K562 (cell line): ENCODE results near the gene HJV. TPM values are rescaled to one million over a fixed set of nuclear protein-coding genes. Genes with fewer than 3 reads are reported as not detected.

Source experiments
- CBFB ChIP-seq: sonication (generic); formaldehyde crosslinking; IDR thresholded peaks from 2 replicates; pipeline ENCODE4 v1.4.0; 2020; ENCODE audit warnings: mild to moderate bottlenecking, missing genetic modification reagents
- CGGBP1 ChIP-seq: fragments of 250-450 bp; sonication (Bioruptor Pico); IDR thresholded peaks from 2 replicates; pipeline ENCODE4 v1.9.0; 2021; ENCODE audit warnings: mild to moderate bottlenecking
- CREM ChIP-seq: IDR thresholded peaks from 2 replicates; pipeline ENCODE4 v1.6.1; 2014; ENCODE audit warnings: antibody characterized with exemption, low read depth
- EP300 ChIP-seq: IDR thresholded peaks from 2 replicates; pipeline ENCODE4 v1.6.1; 2012; ENCODE audit warnings: low read length, improper control_type of control experiment
- ETV1 ChIP-seq: fragments of 450-650 bp; conservative IDR thresholded peaks from 2 replicates; pipeline ENCODE4 v1.6.1; 2016; ENCODE audit warnings: missing genetic modification characterization, control low read depth, low read depth, missing compliant biosample characterization
- ETV5 ChIP-seq: sonication (generic); formaldehyde crosslinking; IDR thresholded peaks from 2 replicates; pipeline ENCODE4 v1.4.0; 2020; ENCODE audit warnings: low read depth, mild to moderate bottlenecking, missing genetic modification reagents
- FOXM1 ChIP-seq, 2 experiments: fragments of 450-650 bp in 1 of 2; sonication (generic) in 1 of 2; formaldehyde crosslinking in 1 of 2; IDR thresholded peaks; 2 replicates each; pipeline versions ENCODE4 v1.6.1 to v1.9.0; 2017 to 2022; ENCODE audit warnings: low read depth in 2 of 2, mild to moderate bottlenecking in 2 of 2, missing genetic modification reagents in 1 of 2, moderate library complexity in 1 of 2
- GABPA ChIP-seq: fragments of 200-800 bp; sonication (Bioruptor generic); conservative IDR thresholded peaks from 2 replicates; pipeline ENCODE4 v1.6.1; 2016; ENCODE audit warnings: low read depth, missing genetic modification characterization, missing compliant biosample characterization
- GATAD2B ChIP-seq: fragments of 450-650 bp; IDR thresholded peaks from 2 replicates; pipeline ENCODE4 v1.6.1; 2017; ENCODE audit warnings: mild to moderate bottlenecking, borderline replicate concordance
- HDAC1 ChIP-seq, 2 experiments: fragments of 450-650 bp; IDR thresholded peaks; 2 replicates each; pipeline ENCODE4 v1.6.1; 2016 to 2017; ENCODE audit warnings: inconsistent platforms in 1 of 2, mild to moderate bottlenecking in 1 of 2, moderate library complexity in 1 of 2
- HDAC8 ChIP-seq: fragments of 450-650 bp; IDR thresholded peaks from 2 replicates; pipeline ENCODE4 v1.6.1; 2016; ENCODE audit warnings: mild to moderate bottlenecking, missing genetic modification characterization, moderate library complexity, missing compliant biosample characterization
- PHF20 ChIP-seq: fragments of 450-650 bp; IDR thresholded peaks from 2 replicates; pipeline ENCODE4 v1.6.1; 2018; ENCODE audit not compliant: partially characterized antibody
- SMARCA4 ChIP-seq: fragments of 450-650 bp; IDR thresholded peaks from 2 replicates; pipeline ENCODE4 v1.6.1; 2016
- SMARCC2 ChIP-seq: fragments of 450-650 bp; IDR thresholded peaks from 2 replicates; pipeline ENCODE4 v1.6.1; 2017; ENCODE audit warnings: antibody characterized with exemption, moderate library complexity, mild to moderate bottlenecking, low read depth
- ZBTB7A ChIP-seq: IDR thresholded peaks from 2 replicates; pipeline ENCODE4 v1.6.1; 2011; ENCODE audit warnings: low read depth, mild to moderate bottlenecking, low read length, moderate library complexity, borderline replicate concordance; ENCODE audit not compliant: control insufficient read depth
- ZFP36 ChIP-seq: fragments of 150-350 bp; IDR thresholded peaks from 2 replicates; pipeline ENCODE4 v1.6.1; 2018; ENCODE audit warnings: low read length, low read depth; ENCODE audit not compliant: partially characterized antibody
- ZNF24 ChIP-seq: fragments of 450-650 bp; IDR thresholded peaks from 2 replicates; pipeline ENCODE4 v1.6.1; 2016
- ZNF592 ChIP-seq: fragments of 450-650 bp; IDR thresholded peaks from 2 replicates; pipeline ENCODE4 v1.6.1; 2017; ENCODE audit warnings: antibody characterized with exemption, mild to moderate bottlenecking
- polyA plus RNA-seq, 8 experiments: library from polyadenylated mRNA; depleted of rRNA in 4 of 8; stranded (reverse) in 5 of 8; unstranded in 3 of 8; fragments of >200 nt; fragmentation: Nextera tagmentation in 2 of 8; fragmentation: Illumina TruSeq in 1 of 8; extraction: Ambion mirVana in 2 of 8; extraction: Trizol in 1 of 8; gene quantifications; 2 replicates each; pipeline versions ENCODE4 v1.2.1 to v1.2.3, GENCODE V29; 2011 to 2014; ENCODE audit warnings: inconsistent platforms in 1 of 8, missing spikeins in 1 of 8
- total RNA-seq, 7 experiments: library from RNA; depleted of rRNA in 6 of 7; stranded (reverse); fragments of >200 nt in 6 of 7; fragmentation: Illumina TruSeq in 2 of 7; extraction: Trizol in 2 of 7; gene quantifications; 2 replicates each; pipeline versions ENCODE4 v1.2.1 to v1.2.3, GENCODE V29; 2011 to 2021; ENCODE audit warnings: low replicate concordance in 1 of 7
- TF ChIP-seq, protein P1 (sequence below): fragments of 450-650 bp; formaldehyde crosslinking; conservative IDR thresholded peaks from 2 replicates; pipeline ENCODE4 v1.4.0; 2022; ENCODE audit warnings: mild to moderate bottlenecking, missing genetic modification characterization
- TF ChIP-seq, protein P2 (sequence below): fragments of 250-450 bp; sonication (Bioruptor Pico); IDR thresholded peaks from 2 replicates; pipeline ENCODE4 v1.5.0; 2020; ENCODE audit warnings: mild to moderate bottlenecking, borderline replicate concordance

Gene HJV
- total and polyA plus RNA-seq, 9 of the 15 experiments (the other 6 are each of a cell fraction or from before 2014, with no cell fraction given) = 1.0 to 6.6 (median 2.4) TPM

GRCh38 chr1:145997016-145997717, 24.4 kb downstream of the HJV start (continued):
- TF ChIP-seq ETV1 (tag) (peak; percentile 90), FOXM1 (IDR thresholded peaks at IDR 0.05; ENCODE audit: low read depth) (no peak), FOXM1 (CRISPR knock-in tag; IDR thresholded peaks at IDR 0.05; ENCODE audit: low read depth) (0 out of 2 replicates have a peak, but pooled peaks have one; percentile 23), ZNF592 (peak; percentile 76; the same call in 1 of the 2 replicates), EP300 (peak; percentile 52; the same call in 1 of the 2 replicates), HDAC8 (tag) (0 out of 2 replicates have a peak, but pooled peaks have one; percentile 14), CGGBP1 (CRISPR knock-in tag) (0 out of 2 replicates have a peak, but pooled peaks have one; percentile 7), SMARCC2 (0 out of 2 replicates have a peak, but pooled peaks have one; percentile 41), ZBTB7A (peak; percentile 73), SMARCA4 (peak; percentile 80), ZNF24 (no peak), CREM (0 out of 2 replicates have a peak, but pooled peaks have one; percentile 35), PHF20 (no peak), ETV5 (CRISPR knock-in tag) (peak; percentile 70), ZFP36 (peak; percentile 17), HDAC1 (IDR thresholded peaks at IDR 0.05) (peak in 1 of 2 experiments; percentile 48; a peak in 1 of 4 replicates), GABPA (tag) (peak; percentile 73), GATAD2B (peak; percentile 73), CBFB (CRISPR knock-in tag) (no peak)
- TF ChIP-seq, protein P1, sequence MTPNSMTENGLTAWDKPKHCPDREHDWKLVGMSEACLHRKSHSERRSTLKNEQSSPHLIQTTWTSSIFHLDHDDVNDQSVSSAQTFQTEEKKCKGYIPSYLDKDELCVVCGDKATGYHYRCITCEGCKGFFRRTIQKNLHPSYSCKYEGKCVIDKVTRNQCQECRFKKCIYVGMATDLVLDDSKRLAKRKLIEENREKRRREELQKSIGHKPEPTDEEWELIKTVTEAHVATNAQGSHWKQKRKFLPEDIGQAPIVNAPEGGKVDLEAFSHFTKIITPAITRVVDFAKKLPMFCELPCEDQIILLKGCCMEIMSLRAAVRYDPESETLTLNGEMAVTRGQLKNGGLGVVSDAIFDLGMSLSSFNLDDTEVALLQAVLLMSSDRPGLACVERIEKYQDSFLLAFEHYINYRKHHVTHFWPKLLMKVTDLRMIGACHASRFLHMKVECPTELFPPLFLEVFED (CRISPR knock-in tag) = 0 out of 2 replicates have a peak, but pooled peaks have one; percentile 9
- TF ChIP-seq, protein P2, sequence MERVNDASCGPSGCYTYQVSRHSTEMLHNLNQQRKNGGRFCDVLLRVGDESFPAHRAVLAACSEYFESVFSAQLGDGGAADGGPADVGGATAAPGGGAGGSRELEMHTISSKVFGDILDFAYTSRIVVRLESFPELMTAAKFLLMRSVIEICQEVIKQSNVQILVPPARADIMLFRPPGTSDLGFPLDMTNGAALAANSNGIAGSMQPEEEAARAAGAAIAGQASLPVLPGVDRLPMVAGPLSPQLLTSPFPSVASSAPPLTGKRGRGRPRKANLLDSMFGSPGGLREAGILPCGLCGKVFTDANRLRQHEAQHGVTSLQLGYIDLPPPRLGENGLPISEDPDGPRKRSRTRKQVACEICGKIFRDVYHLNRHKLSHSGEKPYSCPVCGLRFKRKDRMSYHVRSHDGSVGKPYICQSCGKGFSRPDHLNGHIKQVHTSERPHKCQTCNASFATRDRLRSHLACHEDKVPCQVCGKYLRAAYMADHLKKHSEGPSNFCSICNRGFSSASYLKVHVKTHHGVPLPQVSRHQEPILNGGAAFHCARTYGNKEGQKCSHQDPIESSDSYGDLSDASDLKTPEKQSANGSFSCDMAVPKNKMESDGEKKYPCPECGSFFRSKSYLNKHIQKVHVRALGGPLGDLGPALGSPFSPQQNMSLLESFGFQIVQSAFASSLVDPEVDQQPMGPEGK (CRISPR knock-in tag) = 0 out of 2 replicates have a peak, but pooled peaks have one; percentile 65
